NCI-H1930 (cell line): ENCODE data around the gene MOSMO.
A peak's percentile ranks its signal among the peaks of the same experiment; 100 is the strongest.
"Not testable (repeated sequence)": the region's sequence is repeated elsewhere in the genome, so short reads cannot be mapped to it uniquely, and the experiment has no call there.

Experiments
- DNase-seq, 2 experiments: peaks; one replicate each; lab custom pipeline; 2025; lab: John Stamatoyannopoulos, UW

Gene MOSMO

GRCh38 chr16:22093331-22093730 is 85.4 kb downstream of the MOSMO start:
- DNase-seq = no peak

- no peak for DNase-seq
These were observed 86.1 kb downstream of the MOSMO start for GRCh38 chr16:22093996-22094395.

GRCh38 chr16:22098405-22099255 is 90.7 kb downstream of the MOSMO start:
- peak; percentile 34 to 47 for DNase-seq

GRCh38 chr16:22099256-22099975 is 91.5 kb downstream of the MOSMO start:
- no peak for DNase-seq

GRCh38 chr16:22103441-22103840 is 95.5 kb downstream of the MOSMO start:
- no peak for DNase-seq

- no peak for DNase-seq
These were observed 101.5 kb downstream of the MOSMO start for GRCh38 chr16:22109258-22109898.

GRCh38 chr16:22111629-22112028 is 103.7 kb downstream of the MOSMO start:
- not testable (repeated sequence) for DNase-seq

- no peak for DNase-seq
These were observed 108.3 kb downstream of the MOSMO start for GRCh38 chr16:22116095-22116700.

GRCh38 chr16:22117609-22118008 is 109.7 kb downstream of the MOSMO start:
- no peak for DNase-seq

- no peak for DNase-seq
These were observed 112.5 kb downstream of the MOSMO start for GRCh38 chr16:22120440-22120839.

- DNase-seq = no peak
These were observed 114.3 kb downstream of the MOSMO start for GRCh38 chr16:22122239-22122638.

GRCh38 chr16:22123146-22123545 is 115.2 kb downstream of the MOSMO start:
- DNase-seq = no peak

- no peak for DNase-seq
These were observed 116.0 kb downstream of the MOSMO start for GRCh38 chr16:22123759-22124490.

GRCh38 chr16:22124583-22125284 is 116.8 kb downstream of the MOSMO start:
- no peak for DNase-seq

- no peak for DNase-seq
These were observed 118.2 kb downstream of the MOSMO start for GRCh38 chr16:22126037-22126558.

- not testable (repeated sequence) for DNase-seq
These were observed 120.6 kb downstream of the MOSMO start for GRCh38 chr16:22128537-22128936.

- DNase-seq = no peak
These were observed 122.6 kb downstream of the MOSMO start for GRCh38 chr16:22130528-22130927.

- DNase-seq = no peak
These were observed 124.9 kb downstream of the MOSMO start for GRCh38 chr16:22132801-22133200.
